Measurements from ENCODE around the gene DNAL1.

The DNAL1 gene

DNA sequence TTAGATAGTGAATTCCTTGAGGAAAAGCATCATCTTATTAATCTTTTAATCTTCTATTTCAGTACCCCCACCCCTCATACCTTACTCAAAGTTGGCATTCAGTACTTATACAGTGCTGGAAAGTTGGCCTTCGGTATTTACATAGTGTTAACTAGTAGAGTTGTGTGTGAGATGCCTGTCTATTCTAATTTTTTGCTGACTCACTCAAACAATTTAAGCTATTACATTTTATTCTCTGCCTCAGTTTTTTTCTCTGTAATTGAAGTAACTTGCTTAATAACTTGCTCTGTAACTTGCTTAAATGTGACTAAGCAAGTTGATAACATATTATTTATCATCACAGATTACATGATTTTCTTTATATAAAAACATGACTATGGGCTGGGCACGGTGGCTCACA lies 20.3 kb downstream of the DNAL1 start:
- FAIRE-seq = no peak
- TF ChIP-seq TAF1 (IDR thresholded peaks at IDR 0.05; ENCODE audit: low read depth, low read length) (no peak), POLR2A (IDR thresholded peaks at IDR 0.05; ENCODE audit: low read depth, low read length) (no peak), POLR2AphosphoS5 (IDR thresholded peaks at IDR 0.05; ENCODE audit: low read depth, low read length) (no peak), POU2F2 (IDR thresholded peaks at IDR 0.05; ENCODE audit: low read depth, low read length) (no peak), SPI1 (IDR thresholded peaks at IDR 0.05; ENCODE audit: low read depth, low read length) (no peak), PAX5 (IDR thresholded peaks at IDR 0.05; ENCODE audit: insufficient read depth, low read length, severe bottlenecking) (no peak)
- DNase-seq (ENCODE audit: insufficient read length, low spot score) = no peak

DNA sequence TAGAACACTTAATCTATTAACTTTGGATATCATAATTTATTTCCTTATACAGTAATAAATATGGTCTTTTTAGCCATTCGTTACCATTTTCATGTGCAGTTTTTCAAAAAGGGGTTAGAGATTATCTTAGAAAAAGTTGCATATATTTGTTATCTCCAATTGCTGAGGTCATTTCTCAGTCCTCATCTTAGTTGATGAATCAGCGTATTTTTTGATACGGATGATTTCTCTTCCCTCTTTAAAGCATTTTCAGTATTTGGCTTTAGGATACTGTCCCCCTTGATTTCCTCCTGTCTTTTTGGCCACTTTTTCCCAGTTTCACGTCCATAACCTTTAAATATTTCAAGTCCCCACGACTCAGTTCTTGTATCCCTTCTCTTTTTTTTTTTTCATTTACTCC lies 21.8 kb downstream of the DNAL1 start:
- TF ChIP-seq PAX5 (IDR thresholded peaks at IDR 0.05; ENCODE audit: insufficient read depth, low read length, severe bottlenecking) (no peak), POU2F2 (IDR thresholded peaks at IDR 0.05; ENCODE audit: low read depth, low read length) (no peak), TAF1 (IDR thresholded peaks at IDR 0.05; ENCODE audit: low read depth, low read length) (no peak), POLR2AphosphoS5 (IDR thresholded peaks at IDR 0.05; ENCODE audit: low read depth, low read length) (no peak), POLR2A (IDR thresholded peaks at IDR 0.05; ENCODE audit: low read depth, low read length) (no peak), SPI1 (IDR thresholded peaks at IDR 0.05; ENCODE audit: low read depth, low read length) (no peak)
- FAIRE-seq = no peak
- DNase-seq (ENCODE audit: insufficient read length, low spot score) = no peak

DNA sequence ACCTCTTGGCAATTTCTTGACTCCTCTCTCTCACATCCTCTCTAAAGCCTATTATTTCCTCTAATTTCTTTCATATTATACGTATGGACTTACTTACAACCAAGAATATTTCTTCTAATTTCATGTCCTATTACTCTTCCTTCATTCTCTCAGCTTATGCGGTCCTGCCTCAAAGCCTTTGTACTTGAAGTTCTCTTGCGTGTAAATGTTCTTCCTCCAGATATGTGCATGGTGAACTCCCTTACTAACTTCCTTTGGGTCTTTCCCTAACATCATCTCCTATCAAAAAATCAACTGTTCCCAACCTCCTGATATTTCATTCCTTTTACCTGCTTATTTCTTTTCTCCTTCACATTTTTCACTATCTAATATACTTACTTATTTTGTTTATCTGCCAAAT lies 23.1 kb downstream of the DNAL1 start:
- FAIRE-seq (no peak), DNase-seq (ENCODE audit: insufficient read length, low spot score) (no peak)
- TF ChIP-seq PAX5 (IDR thresholded peaks at IDR 0.05; ENCODE audit: insufficient read depth, low read length, severe bottlenecking) (no peak), POLR2AphosphoS5 (IDR thresholded peaks at IDR 0.05; ENCODE audit: low read depth, low read length) (no peak), SPI1 (IDR thresholded peaks at IDR 0.05; ENCODE audit: low read depth, low read length) (no peak), POU2F2 (IDR thresholded peaks at IDR 0.05; ENCODE audit: low read depth, low read length) (no peak), POLR2A (IDR thresholded peaks at IDR 0.05; ENCODE audit: low read depth, low read length) (no peak), TAF1 (IDR thresholded peaks at IDR 0.05; ENCODE audit: low read depth, low read length) (no peak)

DNA sequence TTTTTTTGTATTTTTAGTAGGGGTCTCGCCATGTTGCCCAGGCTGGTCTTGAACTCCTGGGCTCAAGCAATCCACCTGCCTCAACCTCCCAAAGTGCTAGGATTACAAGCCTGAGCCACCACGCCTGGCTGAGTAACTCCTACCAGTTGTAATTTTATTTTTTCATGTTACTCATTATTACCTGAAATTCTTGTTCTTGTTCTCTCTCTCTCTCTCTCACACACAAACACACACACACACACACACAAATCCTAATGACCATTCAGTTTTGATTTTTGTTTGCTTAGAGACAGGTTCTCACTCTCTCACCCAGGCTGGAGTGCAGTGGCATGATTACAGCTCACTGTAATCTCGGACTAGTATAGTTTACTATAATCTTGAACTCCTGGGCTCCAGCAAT lies 30.2 kb downstream of the DNAL1 start:
- FAIRE-seq (no peak), DNase-seq (ENCODE audit: insufficient read length, low spot score) (no peak)
- TF ChIP-seq TAF1 (IDR thresholded peaks at IDR 0.05; ENCODE audit: low read depth, low read length) = no peak

DNA sequence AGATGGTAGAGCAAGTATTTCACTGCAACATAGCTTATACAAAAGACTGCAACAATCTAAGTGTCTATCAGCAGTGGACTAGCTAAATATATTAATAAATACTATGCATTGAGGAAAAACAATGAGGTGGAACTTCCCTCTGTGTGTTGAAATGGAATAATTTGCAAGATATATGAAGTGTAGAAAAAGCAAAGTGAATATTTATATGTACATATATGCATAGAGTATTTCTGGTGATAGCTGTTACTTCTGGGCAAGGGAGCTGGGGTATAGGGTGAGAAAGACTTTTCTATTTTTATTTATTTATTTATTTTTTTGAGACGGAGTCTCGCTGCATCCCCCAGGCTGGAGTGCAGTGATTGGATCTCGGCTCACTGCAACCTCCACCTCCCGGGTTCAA lies 33.9 kb downstream of the DNAL1 start:
- no peak for FAIRE-seq
- no peak for DNase-seq (ENCODE audit: insufficient read length, low spot score)
- no peak for TF ChIP-seq TAF1 (IDR thresholded peaks at IDR 0.05; ENCODE audit: low read depth, low read length)
- TF ChIP-seq POLR2A (IDR thresholded peaks at IDR 0.05; ENCODE audit: low read depth, low read length) = no peak
- TF ChIP-seq POLR2AphosphoS5 (IDR thresholded peaks at IDR 0.05; ENCODE audit: low read depth, low read length) = no peak
- TF ChIP-seq POU2F2 (IDR thresholded peaks at IDR 0.05; ENCODE audit: low read depth, low read length) = no peak
- TF ChIP-seq PAX5 (IDR thresholded peaks at IDR 0.05; ENCODE audit: insufficient read depth, low read length, severe bottlenecking) = no peak
- no peak for TF ChIP-seq SPI1 (IDR thresholded peaks at IDR 0.05; ENCODE audit: low read depth, low read length)

DNA sequence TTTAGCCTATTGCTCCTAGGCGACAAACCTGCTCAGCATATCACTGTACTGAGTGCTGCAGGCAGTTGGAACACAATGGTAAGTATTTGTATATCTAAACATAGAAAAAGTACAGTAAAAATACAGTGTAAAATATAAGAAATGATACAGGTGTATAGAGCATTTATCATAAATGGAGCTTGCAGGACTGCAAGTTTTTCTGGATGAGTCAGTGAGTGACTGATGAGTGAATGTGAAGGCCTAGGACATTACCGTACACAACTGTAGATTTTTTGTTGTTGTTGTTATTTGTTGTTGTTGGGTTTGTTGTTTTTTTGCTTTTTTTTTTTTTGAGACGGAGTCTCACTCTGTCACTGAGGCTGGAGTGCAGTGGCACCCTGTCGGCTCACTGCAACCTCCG lies 36.0 kb downstream of the DNAL1 start:
- DNase-seq (ENCODE audit: insufficient read length, low spot score) (no peak), FAIRE-seq (no peak)
- TF ChIP-seq PAX5 (IDR thresholded peaks at IDR 0.05; ENCODE audit: insufficient read depth, low read length, severe bottlenecking) (no peak), POU2F2 (IDR thresholded peaks at IDR 0.05; ENCODE audit: low read depth, low read length) (no peak), POLR2AphosphoS5 (IDR thresholded peaks at IDR 0.05; ENCODE audit: low read depth, low read length) (no peak), TAF1 (IDR thresholded peaks at IDR 0.05; ENCODE audit: low read depth, low read length) (no peak), SPI1 (IDR thresholded peaks at IDR 0.05; ENCODE audit: low read depth, low read length) (no peak), POLR2A (IDR thresholded peaks at IDR 0.05; ENCODE audit: low read depth, low read length) (no peak)

DNA sequence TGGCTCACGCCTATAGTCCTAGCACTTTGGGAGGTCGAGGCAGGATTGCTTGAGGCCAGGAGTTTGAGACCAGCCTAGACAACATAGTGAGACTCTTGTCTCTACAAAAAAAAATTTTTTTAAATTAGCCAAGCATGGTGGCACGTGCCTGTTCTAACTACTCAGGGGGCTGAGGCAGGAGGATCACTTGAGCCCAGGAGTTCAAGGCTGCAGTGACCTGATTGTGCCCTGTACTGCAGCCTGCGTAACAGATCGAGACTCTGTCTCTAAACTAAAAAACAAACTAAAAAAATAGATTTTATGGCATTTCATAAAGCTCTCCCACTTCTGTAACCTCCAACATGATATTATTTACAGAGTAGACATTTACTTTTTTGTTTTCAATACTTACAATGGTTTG lies 39.8 kb downstream of the DNAL1 start:
- DNase-seq (ENCODE audit: insufficient read length, low spot score) (no peak), FAIRE-seq (no peak)
- TF ChIP-seq POLR2A (IDR thresholded peaks at IDR 0.05; ENCODE audit: low read depth, low read length) = no peak
- TF ChIP-seq PAX5 (IDR thresholded peaks at IDR 0.05; ENCODE audit: insufficient read depth, low read length, severe bottlenecking) = no peak
- TF ChIP-seq TAF1 (IDR thresholded peaks at IDR 0.05; ENCODE audit: low read depth, low read length) = no peak
- TF ChIP-seq POLR2AphosphoS5 (IDR thresholded peaks at IDR 0.05; ENCODE audit: low read depth, low read length) = no peak
- TF ChIP-seq POU2F2 (IDR thresholded peaks at IDR 0.05; ENCODE audit: low read depth, low read length) = no peak
- no peak for TF ChIP-seq SPI1 (IDR thresholded peaks at IDR 0.05; ENCODE audit: low read depth, low read length)

DNA sequence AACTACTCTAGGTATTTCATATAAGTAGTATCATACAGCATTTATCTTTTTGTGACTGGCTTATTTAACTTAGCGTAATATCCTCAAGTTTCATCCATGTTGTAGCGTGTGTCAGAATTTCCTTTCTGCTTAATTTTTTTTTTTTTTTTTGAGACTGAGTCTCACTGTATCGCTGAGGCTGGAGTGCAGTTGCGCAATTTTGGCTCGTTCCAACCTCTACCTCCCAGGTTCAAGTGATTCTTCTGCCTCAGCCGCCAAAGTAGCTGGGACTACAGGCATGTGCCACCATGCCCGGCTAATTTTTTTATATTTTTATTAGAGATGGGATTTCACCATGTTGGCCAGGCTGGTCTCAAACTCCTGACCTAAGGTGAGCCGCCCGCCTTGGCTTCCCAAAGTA lies 40.5 kb downstream of the DNAL1 start:
- TF ChIP-seq PAX5 (IDR thresholded peaks at IDR 0.05; ENCODE audit: insufficient read depth, low read length, severe bottlenecking) = no peak
- TF ChIP-seq POU2F2 (IDR thresholded peaks at IDR 0.05; ENCODE audit: low read depth, low read length) = no peak
- no peak for TF ChIP-seq SPI1 (IDR thresholded peaks at IDR 0.05; ENCODE audit: low read depth, low read length)
- no peak for TF ChIP-seq POLR2A (IDR thresholded peaks at IDR 0.05; ENCODE audit: low read depth, low read length)
- TF ChIP-seq TAF1 (IDR thresholded peaks at IDR 0.05; ENCODE audit: low read depth, low read length) = no peak
- DNase-seq (ENCODE audit: insufficient read length, low spot score) (no peak), FAIRE-seq (no peak)

DNA sequence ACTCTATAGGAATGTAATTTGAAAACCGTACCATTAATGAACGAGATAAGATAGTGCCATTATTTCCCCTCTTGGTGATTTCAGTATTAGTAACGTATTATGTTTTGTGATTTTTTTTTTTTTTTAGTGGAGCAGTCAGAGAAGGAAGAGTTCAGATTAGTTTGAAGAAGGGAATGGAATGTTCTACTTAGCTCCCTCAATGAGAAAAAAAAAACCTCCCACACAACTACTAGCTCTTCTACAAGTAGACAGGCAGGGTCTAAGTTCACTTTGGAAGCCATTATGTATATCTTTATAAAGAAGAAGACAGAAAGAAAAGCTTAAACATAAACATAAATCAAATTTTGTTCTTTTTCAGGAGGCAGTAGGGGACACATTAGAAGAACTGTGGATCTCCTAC lies 42.1 kb downstream of the DNAL1 start:
- no peak for FAIRE-seq
- no peak for TF ChIP-seq POLR2A (IDR thresholded peaks at IDR 0.05; ENCODE audit: low read depth, low read length)
- TF ChIP-seq PAX5 (IDR thresholded peaks at IDR 0.05; ENCODE audit: insufficient read depth, low read length, severe bottlenecking) = no peak
- TF ChIP-seq POLR2AphosphoS5 (IDR thresholded peaks at IDR 0.05; ENCODE audit: low read depth, low read length) = no peak
- no peak for TF ChIP-seq SPI1 (IDR thresholded peaks at IDR 0.05; ENCODE audit: low read depth, low read length)
- TF ChIP-seq POU2F2 (IDR thresholded peaks at IDR 0.05; ENCODE audit: low read depth, low read length) = no peak
- no peak for TF ChIP-seq TAF1 (IDR thresholded peaks at IDR 0.05; ENCODE audit: low read depth, low read length)

DNA sequence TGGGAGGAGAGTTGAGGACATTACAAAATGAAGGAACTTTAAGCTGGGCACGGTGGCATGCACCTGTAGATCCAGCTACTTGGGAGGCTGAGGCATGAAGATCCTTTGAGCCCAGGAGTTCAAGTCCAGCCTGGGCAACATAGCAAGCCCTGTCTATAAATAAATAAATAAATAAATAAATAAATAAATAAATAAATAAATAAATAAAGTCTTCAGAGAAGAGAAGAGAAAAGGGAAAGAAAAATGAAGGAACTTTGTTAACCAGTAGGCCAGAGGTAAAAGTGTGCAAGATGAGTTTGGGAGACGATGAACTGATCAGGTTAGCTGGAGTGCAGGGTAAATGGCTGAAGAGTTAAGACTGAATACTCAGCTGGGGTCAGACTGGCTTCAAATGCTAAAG lies 49.3 kb downstream of the DNAL1 start:
- TF ChIP-seq POLR2AphosphoS5 (IDR thresholded peaks at IDR 0.05; ENCODE audit: low read depth, low read length) (no peak), TAF1 (IDR thresholded peaks at IDR 0.05; ENCODE audit: low read depth, low read length) (no peak), PAX5 (IDR thresholded peaks at IDR 0.05; ENCODE audit: insufficient read depth, low read length, severe bottlenecking) (no peak), POU2F2 (IDR thresholded peaks at IDR 0.05; ENCODE audit: low read depth, low read length) (no peak)
- no peak for DNase-seq (ENCODE audit: insufficient read length, low spot score)
- no peak for FAIRE-seq

More for the DNA sequence above, 42.1 kb downstream of the DNAL1 start:
- no peak for DNase-seq (ENCODE audit: insufficient read length, low spot score)

Data from GM12891 (cell line).